Measurements from ENCODE around the gene STAM.

GRCh38 chr10:17659365-17659764 is 15.4 kb downstream of the STAM start:
- no peak for TF ChIP-seq POLR2A (IDR thresholded peaks at IDR 0.05; ENCODE audit: low read depth, low read length)
- TF ChIP-seq POLR2AphosphoS5 (IDR thresholded peaks at IDR 0.05; ENCODE audit: low read depth, low read length), result no peak
- no peak for TF ChIP-seq TAF1 (IDR thresholded peaks at IDR 0.05; ENCODE audit: borderline replicate concordance, low read depth, low read length)
